OCI-LY1 (cell line): ENCODE data around the gene MDGA2.
"Not testable (repeated sequence)": the region's sequence is repeated elsewhere in the genome, so short reads cannot be mapped to it uniquely, and the experiment has no call there.

ENCODE experiments used
- H2AFZ ChIP-seq: fragments of 200-600 bp; sonication (generic), shearing (Covaris generic); 2 replicates; pipeline ENCODE4 v1.6.0; 2014; ENCODE audit warnings: antibody characterized with exemption, mild to moderate bottlenecking, low read length
- H3F3A ChIP-seq: fragments of 200-600 bp; sonication (generic), shearing (Covaris generic); 2 replicates; pipeline ENCODE4 v1.6.0; 2014; ENCODE audit warnings: mild to moderate bottlenecking, antibody characterized with exemption, low read length, moderate library complexity; ENCODE audit not compliant: insufficient read depth
- H3K27ac ChIP-seq: fragments of 200-600 bp; sonication (generic); 2 replicates; pipeline ENCODE4 v1.5.1; 2014; ENCODE audit warnings: low read length, mixed run types, mild to moderate bottlenecking, low read depth; ENCODE audit not compliant: poor library complexity, severe bottlenecking
- H3K27me3 ChIP-seq: fragments of 200-600 bp; sonication (generic); 2 replicates; pipeline ENCODE4 v1.6.0; 2014; ENCODE audit warnings: antibody characterized with exemption, mild to moderate bottlenecking, low read length, moderate library complexity; ENCODE audit not compliant: insufficient read depth
- H3K36me3 ChIP-seq: fragments of 200-600 bp; sonication (generic); 2 replicates; pipeline ENCODE4 v1.6.1; 2014; ENCODE audit warnings: mild to moderate bottlenecking, antibody characterized with exemption, low read length, moderate library complexity, mixed read lengths; ENCODE audit not compliant: insufficient read depth
- H3K4me1 ChIP-seq: fragments of 200-600 bp; sonication (generic); 2 replicates; pipeline ENCODE4 v1.5.1; 2014; ENCODE audit warnings: mild to moderate bottlenecking, low read length, moderate library complexity; ENCODE audit not compliant: insufficient read depth, severe bottlenecking
- H3K4me2 ChIP-seq: fragments of 200-600 bp; sonication (generic), shearing (Covaris generic); 2 replicates; pipeline ENCODE4 v1.6.1; 2014; ENCODE audit warnings: low read length
- H3K4me3 ChIP-seq: fragments of 200-600 bp; sonication (generic); 2 replicates; pipeline ENCODE4 v1.5.1; 2014; ENCODE audit warnings: low read length, low read depth, mild to moderate bottlenecking, mixed read lengths; ENCODE audit not compliant: poor library complexity, severe bottlenecking
- H3K79me2 ChIP-seq: fragments of 200-600 bp; shearing (Covaris generic); 2 replicates; pipeline ENCODE4 v1.6.1; 2016; ENCODE audit warnings: mixed run types, low read length, mixed read lengths; ENCODE audit not compliant: insufficient read depth
- H3K9ac ChIP-seq: fragments of 200-600 bp; sonication (generic), shearing (Covaris generic); 2 replicates; pipeline ENCODE4 v1.6.1; 2014; ENCODE audit warnings: mild to moderate bottlenecking, low read length, mixed read lengths
- H3K9me2 ChIP-seq: fragments of 200-600 bp; sonication (generic), shearing (Covaris generic); 2 replicates; pipeline ENCODE4 v1.6.1; 2014; ENCODE audit warnings: low read depth, mild to moderate bottlenecking, low read length, mixed read lengths
- H3K9me3 ChIP-seq: fragments of 200-600 bp; shearing (Covaris generic); 2 replicates; pipeline ENCODE4 v1.6.1; 2014; ENCODE audit warnings: low read length, mixed read lengths
- H4K20me1 ChIP-seq: fragments of 200-600 bp; sonication (generic), shearing (Covaris generic); 2 replicates; pipeline ENCODE4 v1.6.0; 2016; ENCODE audit warnings: mild to moderate bottlenecking, low read length; ENCODE audit not compliant: insufficient read depth
- CTCF ChIP-seq: fragments of 200-600 bp; sonication (generic), shearing (Covaris generic); IDR thresholded peaks from 2 replicates; pipeline ENCODE4 v1.5.1; 2017; ENCODE audit warnings: mild to moderate bottlenecking, antibody characterized with exemption, low read length, moderate library complexity, mixed read lengths
- EZH2 ChIP-seq: fragments of 200-600 bp; sonication (generic), shearing (Covaris generic); IDR thresholded peaks from 2 replicates; pipeline ENCODE4 v1.8.0; 2017; ENCODE audit warnings: borderline replicate concordance, mixed run types, mild to moderate bottlenecking, antibody characterized with exemption, low read length, moderate library complexity, mixed read lengths

Gene MDGA2

GRCh38 chr14:47257013-47257412, 418.4 kb downstream of the MDGA2 start:
- no peak overlapping the region for H3K4me2 ChIP-seq
- H3K9me2 ChIP-seq, result no peaks in the 10 kb centered on the region
- no peaks in the 10 kb centered on the region for H3K4me1 ChIP-seq
- no peak overlapping the region for H2AFZ ChIP-seq
- no peaks in the 10 kb centered on the region for H3K36me3 ChIP-seq
- no peaks in the 10 kb centered on the region for H3F3A ChIP-seq
- H4K20me1 ChIP-seq, result no peaks in the 10 kb centered on the region
- H3K9me3 ChIP-seq, result no peaks in the 10 kb centered on the region
- H3K27me3 ChIP-seq, result no peaks in the 10 kb centered on the region
- TF ChIP-seq CTCF (no peak), EZH2 (no peak)
- no peak overlapping the region for H3K9ac ChIP-seq
- H3K4me3 ChIP-seq, result no peak overlapping the region
- no peaks in the 10 kb centered on the region for H3K79me2 ChIP-seq
- no peak overlapping the region for H3K27ac ChIP-seq

GRCh38 chr14:47252802-47253201, 422.6 kb downstream of the MDGA2 start:
- Histone ChIP-seq H3K79me2 (no peaks in the 10 kb centered on the region), H3K36me3 (no peaks in the 10 kb centered on the region), H4K20me1 (no peaks in the 10 kb centered on the region), H2AFZ (no peak overlapping the region), H3K9me3 (no peaks in the 10 kb centered on the region), H3K9me2 (no peaks in the 10 kb centered on the region), H3K27me3 (no peaks in the 10 kb centered on the region), H3K4me3 (no peak overlapping the region), H3K27ac (no peak overlapping the region), H3K4me1 (no peaks in the 10 kb centered on the region), H3K9ac (no peak overlapping the region), H3F3A (no peaks in the 10 kb centered on the region), H3K4me2 (no peak overlapping the region)
- TF ChIP-seq CTCF, result no peak
- no peak for TF ChIP-seq EZH2

- Histone ChIP-seq H3F3A (no peaks in the 10 kb centered on the region), H2AFZ (no peak overlapping the region), H3K36me3 (no peaks in the 10 kb centered on the region), H3K9me3 (no peaks in the 10 kb centered on the region), H3K27me3 (no peaks in the 10 kb centered on the region), H3K27ac (no peak overlapping the region), H3K9ac (no peak overlapping the region), H3K4me2 (no peak overlapping the region), H4K20me1 (no peaks in the 10 kb centered on the region), H3K9me2 (no peaks in the 10 kb centered on the region), H3K4me3 (no peak overlapping the region), H3K4me1 (no peaks in the 10 kb centered on the region), H3K79me2 (no peaks in the 10 kb centered on the region)
- TF ChIP-seq EZH2 (no peak), CTCF (no peak)
Measured at GRCh38 chr14:47246367-47246766, 429.0 kb downstream of the MDGA2 start.

GRCh38 chr14:47242579-47242978, 432.8 kb downstream of the MDGA2 start:
- not testable (repeated sequence) for H3K4me1 ChIP-seq, H3K9me3 ChIP-seq, H3K27ac ChIP-seq, H4K20me1 ChIP-seq, H3K36me3 ChIP-seq, H3K4me2 ChIP-seq, H3K27me3 ChIP-seq, H3K79me2 ChIP-seq, H3K9me2 ChIP-seq, H3F3A ChIP-seq, H3K4me3 ChIP-seq, H2AFZ ChIP-seq, H3K9ac ChIP-seq
